ENCODE data around the gene STK16.
"Not testable (repeated sequence)": the region's sequence is repeated elsewhere in the genome, so short reads cannot be mapped to it uniquely, and the experiment has no call there.

STK16 gene

GRCh38 chr2:219246559-219246958 is 1.3 kb downstream of the STK16 start:
- DNase-seq = no peak

GRCh38 chr2:219247678-219248642 is 2.7 kb downstream of the STK16 start:
- DNase-seq = no peak

- DNase-seq = no peak
Measured at GRCh38 chr2:219248845-219249202, 3.5 kb downstream of the STK16 start.

GRCh38 chr2:219249203-219249980 is 4.1 kb downstream of the STK16 start:
- no peak for DNase-seq

GRCh38 chr2:219250049-219250781 is 4.9 kb downstream of the STK16 start:
- no peak for DNase-seq

GRCh38 chr2:219251656-219252055 is 6.4 kb downstream of the STK16 start:
- no peak for DNase-seq

GRCh38 chr2:219252084-219252483 is 6.8 kb downstream of the STK16 start:
- DNase-seq = no peak

GRCh38 chr2:219252570-219252899 is 7.3 kb downstream of the STK16 start:
- no peak for DNase-seq

- DNase-seq = no peak
Measured at GRCh38 chr2:219252900-219253752, 7.8 kb downstream of the STK16 start, which contains the start of gene TUBA4B. TUBA4B (plus strand) TSS chr2:219253243; CDS start chr2:219253408, 165 bp downstream.

GRCh38 chr2:219253753-219254589 is 8.7 kb downstream of the STK16 start, which contains the start of gene TUBA4A:
TUBA4A (minus strand) TSS chr2:219253918; CDS start chr2:219253858, 60 bp downstream.
- peak; percentile 45 to 78 for DNase-seq

GRCh38 chr2:219254590-219255201 is 9.4 kb downstream of the STK16 start:
- DNase-seq = no peak

GRCh38 chr2:219258942-219259341 is 13.7 kb downstream of the STK16 start:
- not testable (repeated sequence) for DNase-seq

- no peak for DNase-seq
Measured at GRCh38 chr2:219261024-219261855, 16.0 kb downstream of the STK16 start.

GRCh38 chr2:219266232-219266631 is 21.0 kb downstream of the STK16 start:
- DNase-seq = no peak

- no peak for DNase-seq
Measured at GRCh38 chr2:219266886-219267285, 21.6 kb downstream of the STK16 start.

- no peak for DNase-seq
Measured at GRCh38 chr2:219268294-219268693, 23.0 kb downstream of the STK16 start.

- no peak for DNase-seq
Measured at GRCh38 chr2:219269362-219270054, 24.2 kb downstream of the STK16 start.

GRCh38 chr2:219270055-219270372 is 24.7 kb downstream of the STK16 start:
- no peak for DNase-seq

- no peak for DNase-seq
Measured at GRCh38 chr2:219271021-219271420, 25.7 kb downstream of the STK16 start.
